ENCODE measurements around the gene SPINK13.

SPINK13 gene, protein sequence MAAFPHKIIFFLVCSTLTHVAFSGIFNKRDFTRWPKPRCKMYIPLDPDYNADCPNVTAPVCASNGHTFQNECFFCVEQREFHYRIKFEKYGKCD

GRCh38 chr5:148268566-148268965 lies at the start of gene SPINK13:
TSS of gene SPINK13 (plus strand) at chr5:148268794. CDS start at chr5:148270073, 1,279 bp downstream.
- Histone ChIP-seq H3K4me1 (no peaks in the 10 kb centered on the region), H3K36me3 (no peaks in the 10 kb centered on the region), H3K4me3 (no peak within 1 kb of the TSS), H3K9me3 (peaks cover 0 to 13% (median 2%) of the 10 kb centered on the region in 3 donors), H3K27ac (no peak within 1 kb of the TSS), H3K27me3 (no peaks in the 10 kb centered on the region)
- no peak for TF ChIP-seq CTCF (IDR thresholded peaks at IDR 0.05)
- intact Hi-C loops (cut with DNase I; ENCODE audit: low total_unique reads): no loop called here
- DNase-seq: peak in 1 of 2 donors; percentile 23

DNA sequence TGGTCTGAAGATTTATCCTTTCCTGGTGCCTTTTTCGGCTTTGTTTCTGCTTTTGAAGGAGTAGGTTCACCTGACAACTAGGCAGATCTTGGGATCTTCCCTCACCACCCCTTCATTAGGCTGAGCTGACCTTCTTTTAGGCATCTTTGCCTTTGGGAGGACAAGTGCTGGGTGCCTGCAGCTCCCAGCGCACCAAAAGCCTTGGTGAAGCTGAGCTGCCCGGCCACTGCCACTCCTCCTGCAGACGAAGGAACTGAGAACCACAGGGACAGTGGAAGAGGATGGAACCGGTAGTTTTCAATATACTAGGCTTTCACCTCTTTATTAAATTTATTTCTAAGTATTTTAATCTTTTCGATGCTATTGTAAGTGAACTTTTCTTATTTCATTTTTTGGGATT lies 47.1 kb upstream of the SPINK13 start:
- Histone ChIP-seq H3K27me3 (no peaks in the 10 kb centered on the region), H3K36me3 (no peaks in the 10 kb centered on the region), H3K4me1 (no peaks in the 10 kb centered on the region), H3K27ac (no peak overlapping the region), H3K9me3 (no peaks in the 10 kb centered on the region), H3K4me3 (no peak overlapping the region)
- DNase-seq: no peak
- intact Hi-C loops (cut with DNase I; ENCODE audit: low total_unique reads): no loop called here
- TF ChIP-seq CTCF (IDR thresholded peaks at IDR 0.05): no peak

- Histone ChIP-seq H3K27me3 (no peaks in the 10 kb centered on the region), H3K4me1 (no peaks in the 10 kb centered on the region), H3K4me3 (no peak overlapping the region), H3K9me3 (no peaks in the 10 kb centered on the region), H3K36me3 (no peaks in the 10 kb centered on the region), H3K27ac (no peak overlapping the region)
- no peak for DNase-seq
- TF ChIP-seq CTCF (IDR thresholded peaks at IDR 0.05): no peak
- intact Hi-C loops (cut with DNase I; ENCODE audit: low total_unique reads): no loop called here
Observed at GRCh38 chr5:148224117-148224742, 44.4 kb upstream of the SPINK13 start.

GRCh38 chr5:148228392-148228984 lies 40.1 kb upstream of the SPINK13 start:
- no peak for TF ChIP-seq CTCF (IDR thresholded peaks at IDR 0.05)
- Histone ChIP-seq H3K9me3 (no peaks in the 10 kb centered on the region), H3K4me1 (no peaks in the 10 kb centered on the region), H3K27ac (no peak overlapping the region), H3K4me3 (no peak overlapping the region), H3K36me3 (no peaks in the 10 kb centered on the region), H3K27me3 (no peaks in the 10 kb centered on the region)
- intact Hi-C loops (cut with DNase I; ENCODE audit: low total_unique reads): no loop called here
- DNase-seq: no peak

- no peaks in the 10 kb centered on the region for H3K36me3 ChIP-seq
- H3K4me3 ChIP-seq: no peak overlapping the region
- H3K27me3 ChIP-seq: no peaks in the 10 kb centered on the region
- intact Hi-C loops (cut with DNase I; ENCODE audit: low total_unique reads): no loop called here
- no peaks in the 10 kb centered on the region for H3K9me3 ChIP-seq
- no peak overlapping the region for H3K27ac ChIP-seq
- DNase-seq: no peak
- TF ChIP-seq CTCF (IDR thresholded peaks at IDR 0.05): no peak
- no peaks in the 10 kb centered on the region for H3K4me1 ChIP-seq
Observed at GRCh38 chr5:148229840-148230239, 38.8 kb upstream of the SPINK13 start.

All from tibial artery (tissue), 4 donors.